ENCODE results near the gene MALAT1.
"Not testable (repeated sequence)": the region's sequence is repeated elsewhere in the genome, so short reads cannot be mapped to it uniquely, and the experiment has no call there.

DNA sequence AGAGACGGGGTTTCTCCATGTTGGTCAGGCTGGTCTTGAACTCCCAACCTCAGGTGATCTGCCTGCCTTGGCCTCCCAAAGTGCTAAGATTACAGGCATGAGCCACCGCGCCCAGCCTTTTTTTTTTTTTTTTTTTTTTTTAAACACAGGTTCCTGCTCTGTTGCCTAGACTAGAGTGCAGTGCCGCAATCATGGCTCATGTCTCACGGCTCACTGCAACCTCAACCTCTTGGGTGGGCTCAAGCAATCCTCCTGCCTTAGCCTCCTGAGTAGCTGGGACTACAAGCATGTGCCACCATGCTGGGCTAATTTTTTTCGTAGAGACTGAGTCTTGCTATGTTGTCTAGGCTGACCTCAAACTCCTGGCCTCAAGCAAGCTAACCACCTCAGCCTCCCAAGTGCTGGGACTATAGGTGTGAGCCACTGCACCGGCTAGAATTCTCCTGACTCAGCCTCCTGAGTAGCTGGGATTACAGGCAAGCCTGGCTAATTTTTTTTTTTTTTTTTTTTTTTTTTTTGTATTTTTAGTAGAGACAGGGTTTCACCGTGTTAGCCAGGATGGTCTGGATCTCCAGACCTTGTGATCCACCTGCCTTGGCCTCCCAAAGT is 20.2 kb downstream of the MALAT1 start:
- TF ChIP-seq, protein P1, sequence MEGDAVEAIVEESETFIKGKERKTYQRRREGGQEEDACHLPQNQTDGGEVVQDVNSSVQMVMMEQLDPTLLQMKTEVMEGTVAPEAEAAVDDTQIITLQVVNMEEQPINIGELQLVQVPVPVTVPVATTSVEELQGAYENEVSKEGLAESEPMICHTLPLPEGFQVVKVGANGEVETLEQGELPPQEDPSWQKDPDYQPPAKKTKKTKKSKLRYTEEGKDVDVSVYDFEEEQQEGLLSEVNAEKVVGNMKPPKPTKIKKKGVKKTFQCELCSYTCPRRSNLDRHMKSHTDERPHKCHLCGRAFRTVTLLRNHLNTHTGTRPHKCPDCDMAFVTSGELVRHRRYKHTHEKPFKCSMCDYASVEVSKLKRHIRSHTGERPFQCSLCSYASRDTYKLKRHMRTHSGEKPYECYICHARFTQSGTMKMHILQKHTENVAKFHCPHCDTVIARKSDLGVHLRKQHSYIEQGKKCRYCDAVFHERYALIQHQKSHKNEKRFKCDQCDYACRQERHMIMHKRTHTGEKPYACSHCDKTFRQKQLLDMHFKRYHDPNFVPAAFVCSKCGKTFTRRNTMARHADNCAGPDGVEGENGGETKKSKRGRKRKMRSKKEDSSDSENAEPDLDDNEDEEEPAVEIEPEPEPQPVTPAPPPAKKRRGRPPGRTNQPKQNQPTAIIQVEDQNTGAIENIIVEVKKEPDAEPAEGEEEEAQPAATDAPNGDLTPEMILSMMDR (IDR thresholded peaks at IDR 0.05) = not testable (repeated sequence)
- TF ChIP-seq POLR2A (IDR thresholded peaks at IDR 0.05) = not testable (repeated sequence)

All from heart left ventricle (tissue), 13 donors.